ENCODE data around the gene ZNF14.

DNA sequence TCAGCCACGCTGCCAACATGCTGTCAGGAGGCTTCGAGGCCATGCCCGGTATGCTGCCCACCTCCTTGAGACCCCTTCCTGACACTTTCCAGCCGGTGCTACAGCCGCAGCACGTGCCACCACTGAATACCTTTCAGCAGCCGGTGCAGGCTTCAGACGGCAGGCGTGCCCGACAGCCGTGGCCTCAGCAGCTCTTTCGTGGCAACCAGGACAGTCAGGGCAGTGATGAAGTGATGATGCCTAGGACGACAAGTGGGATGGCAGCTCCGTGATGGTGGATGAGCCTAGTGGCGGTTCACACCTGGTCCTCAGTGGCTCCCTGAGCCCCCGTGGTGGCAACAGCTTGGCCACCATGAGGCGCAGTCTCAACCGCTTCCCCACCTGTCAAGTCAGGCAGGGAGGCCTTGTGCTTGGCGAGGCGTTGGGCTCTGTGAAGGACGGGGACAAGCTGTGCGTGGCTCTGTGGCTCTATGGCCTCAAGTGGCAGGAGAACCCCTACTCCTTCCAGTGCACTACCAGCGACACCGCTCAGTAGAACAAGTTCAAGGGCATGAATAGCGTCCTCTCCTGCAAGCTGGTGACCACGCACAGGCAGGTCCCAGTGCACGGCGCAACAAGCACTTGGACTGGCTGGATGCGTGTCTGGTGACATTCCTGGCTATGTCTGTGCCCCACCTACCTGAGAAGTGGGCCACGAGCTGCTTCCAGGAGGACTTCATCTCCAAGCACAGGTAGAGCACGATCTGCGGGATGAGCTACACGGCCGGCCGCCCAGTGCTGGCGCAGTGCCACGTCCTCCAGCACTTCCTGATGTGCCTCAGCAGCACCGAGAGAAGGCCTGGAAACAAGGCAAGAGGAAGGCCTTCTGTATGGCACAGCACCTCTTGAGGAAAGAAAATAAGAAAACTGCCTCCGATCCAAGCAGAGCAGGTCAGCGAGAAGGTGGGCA is 18.2 kb upstream of the ZNF14 start:
- TF ChIP-seq, protein P1, sequence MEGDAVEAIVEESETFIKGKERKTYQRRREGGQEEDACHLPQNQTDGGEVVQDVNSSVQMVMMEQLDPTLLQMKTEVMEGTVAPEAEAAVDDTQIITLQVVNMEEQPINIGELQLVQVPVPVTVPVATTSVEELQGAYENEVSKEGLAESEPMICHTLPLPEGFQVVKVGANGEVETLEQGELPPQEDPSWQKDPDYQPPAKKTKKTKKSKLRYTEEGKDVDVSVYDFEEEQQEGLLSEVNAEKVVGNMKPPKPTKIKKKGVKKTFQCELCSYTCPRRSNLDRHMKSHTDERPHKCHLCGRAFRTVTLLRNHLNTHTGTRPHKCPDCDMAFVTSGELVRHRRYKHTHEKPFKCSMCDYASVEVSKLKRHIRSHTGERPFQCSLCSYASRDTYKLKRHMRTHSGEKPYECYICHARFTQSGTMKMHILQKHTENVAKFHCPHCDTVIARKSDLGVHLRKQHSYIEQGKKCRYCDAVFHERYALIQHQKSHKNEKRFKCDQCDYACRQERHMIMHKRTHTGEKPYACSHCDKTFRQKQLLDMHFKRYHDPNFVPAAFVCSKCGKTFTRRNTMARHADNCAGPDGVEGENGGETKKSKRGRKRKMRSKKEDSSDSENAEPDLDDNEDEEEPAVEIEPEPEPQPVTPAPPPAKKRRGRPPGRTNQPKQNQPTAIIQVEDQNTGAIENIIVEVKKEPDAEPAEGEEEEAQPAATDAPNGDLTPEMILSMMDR (IDR thresholded peaks at IDR 0.05; ENCODE audit: low read depth, low read length, poor library complexity, severe bottlenecking) = no peak
- no peak for TF ChIP-seq EZH2phosphoT487 (IDR thresholded peaks at IDR 0.05; ENCODE audit: borderline replicate concordance, low read length)

Data from DOHH2 (cell line).